ENCODE results near the gene BAG3.
"Not testable (repeated sequence)": the region's sequence is repeated elsewhere in the genome, so short reads cannot be mapped to it uniquely, and the experiment has no call there.

BAG3 gene

GRCh38 chr10:119694608-119695007 is 43.4 kb downstream of the BAG3 start:
- DNase-seq: no peak

- DNase-seq: no peak
These were observed 49.3 kb downstream of the BAG3 start for GRCh38 chr10:119700321-119700954.

- DNase-seq: no peak
These were observed 50.7 kb downstream of the BAG3 start for GRCh38 chr10:119701861-119702260.

GRCh38 chr10:119702583-119702982 is 51.4 kb downstream of the BAG3 start:
- no peak for DNase-seq

- DNase-seq: no peak
These were observed 52.8 kb downstream of the BAG3 start for GRCh38 chr10:119703903-119704508.

- peak in 1 of 2 experiments; percentile 69 for DNase-seq
These were observed 54.3 kb downstream of the BAG3 start for GRCh38 chr10:119705434-119705831.

GRCh38 chr10:119706521-119707278 is 55.5 kb downstream of the BAG3 start:
- peak in 1 of 2 experiments; percentile 42 for DNase-seq

GRCh38 chr10:119707331-119707730 is 56.2 kb downstream of the BAG3 start:
- peak; percentile 66 to 68 for DNase-seq

GRCh38 chr10:119710935-119711334 is 59.8 kb downstream of the BAG3 start:
- not testable (repeated sequence) for DNase-seq

- no peak for DNase-seq
These were observed 62.7 kb downstream of the BAG3 start for GRCh38 chr10:119713744-119714483.

- no peak for DNase-seq
These were observed 63.3 kb downstream of the BAG3 start for GRCh38 chr10:119714484-119714816.

- no peak for DNase-seq
These were observed 64.7 kb downstream of the BAG3 start for GRCh38 chr10:119715628-119716505.

- DNase-seq: no peak
These were observed 72.0 kb downstream of the BAG3 start for GRCh38 chr10:119723161-119723560.

- no peak for DNase-seq
These were observed 72.4 kb downstream of the BAG3 start for GRCh38 chr10:119723624-119724023.

- DNase-seq: no peak
These were observed 73.7 kb downstream of the BAG3 start for GRCh38 chr10:119724593-119725516.

- no peak for DNase-seq
These were observed 74.3 kb downstream of the BAG3 start for GRCh38 chr10:119725517-119725827.

- DNase-seq: peak; percentile 100
These were observed 74.9 kb downstream of the BAG3 start, which contains the start of gene INPP5F for GRCh38 chr10:119725828-119726675. Gene INPP5F, plus strand, starts transcription at chr10:119726050. Its CDS starts 213 bp downstream, at chr10:119726263.

- DNase-seq: no peak
These were observed 75.6 kb downstream of the BAG3 start for GRCh38 chr10:119726676-119727261.
